ENCODE data around the gene TSPY8.
"Not testable (repeated sequence)": the region's sequence is repeated elsewhere in the genome, so short reads cannot be mapped to it uniquely, and the experiment has no call there.

GRCh38 chrY:9357497-9357896 lies at the start of gene TSPY8:
- not testable (repeated sequence) for TF ChIP-seq RFX5 (IDR thresholded peaks at IDR 0.05; ENCODE audit: low read depth, low read length); CTCF (conservative IDR thresholded peaks at IDR 0.05; ENCODE audit: low read depth, low read length); SMC3 (IDR thresholded peaks at IDR 0.05; ENCODE audit: low read depth, low read length); MAZ (IDR thresholded peaks at IDR 0.05; ENCODE audit: borderline replicate concordance, low read depth, low read length); POLR2A (IDR thresholded peaks at IDR 0.05; ENCODE audit: low read depth, low read length); CHD1 (IDR thresholded peaks at IDR 0.05; ENCODE audit: low read depth, low read length); RAD21 (IDR thresholded peaks at IDR 0.05; ENCODE audit: low read length); RCOR1 (IDR thresholded peaks at IDR 0.05; ENCODE audit: insufficient replicate concordance, low read length); CEBPB (IDR thresholded peaks at IDR 0.05; ENCODE audit: low read depth, low read length)
